GM18519 (cell line): ENCODE measurements around the gene RABGAP1L.
"Not testable (repeated sequence)": the region's sequence is repeated elsewhere in the genome, so short reads cannot be mapped to it uniquely, and the experiment has no call there.

Experiments used
- ATAC-seq: cut with Tn5 transposase; IDR thresholded peaks from one replicate; pipeline ENCODE4 v1.9.1; 2021; ENCODE audit warnings: mild to moderate bottlenecking, moderate library complexity; ENCODE audit not compliant: unreplicated experiment, low FRiP score

Gene RABGAP1L

GRCh38 chr1:174232761-174233160, 73.4 kb downstream of the RABGAP1L start:
- no peak for ATAC-seq

GRCh38 chr1:174238845-174239501, 79.7 kb downstream of the RABGAP1L start:
- not testable (repeated sequence) for ATAC-seq

GRCh38 chr1:174239541-174239940, 80.2 kb downstream of the RABGAP1L start:
- no peak for ATAC-seq

GRCh38 chr1:174242856-174243255, 83.5 kb downstream of the RABGAP1L start:
- no peak for ATAC-seq

GRCh38 chr1:174243451-174244000, 84.2 kb downstream of the RABGAP1L start:
- ATAC-seq = no peak

- ATAC-seq = no peak
These were observed 84.7 kb downstream of the RABGAP1L start for GRCh38 chr1:174244017-174244416.

GRCh38 chr1:174247472-174247871, 88.2 kb downstream of the RABGAP1L start:
- no peak for ATAC-seq

- ATAC-seq = no peak
These were observed 88.7 kb downstream of the RABGAP1L start for GRCh38 chr1:174248041-174248440.

- not testable (repeated sequence) for ATAC-seq
These were observed 97.1 kb downstream of the RABGAP1L start for GRCh38 chr1:174256386-174256785.

- ATAC-seq = no peak
These were observed 98.8 kb downstream of the RABGAP1L start for GRCh38 chr1:174258148-174258550.

- no peak for ATAC-seq
These were observed 103.3 kb downstream of the RABGAP1L start for GRCh38 chr1:174262349-174263241.

- ATAC-seq = no peak
These were observed 106.0 kb downstream of the RABGAP1L start for GRCh38 chr1:174265282-174265681.

- no peak for ATAC-seq
These were observed 107.2 kb downstream of the RABGAP1L start for GRCh38 chr1:174266476-174266875.

- ATAC-seq = no peak
These were observed 107.8 kb downstream of the RABGAP1L start for GRCh38 chr1:174266991-174267612.

- no peak for ATAC-seq
These were observed 110.8 kb downstream of the RABGAP1L start for GRCh38 chr1:174269989-174270651.

GRCh38 chr1:174273190-174273589, 113.9 kb downstream of the RABGAP1L start:
- no peak for ATAC-seq

GRCh38 chr1:174273776-174274175, 114.5 kb downstream of the RABGAP1L start:
- ATAC-seq = no peak

GRCh38 chr1:174274452-174274851, 115.1 kb downstream of the RABGAP1L start:
- no peak for ATAC-seq

GRCh38 chr1:174274884-174275283, 115.6 kb downstream of the RABGAP1L start:
- ATAC-seq = no peak

GRCh38 chr1:174276087-174276486, 116.8 kb downstream of the RABGAP1L start:
- no peak for ATAC-seq
